ENCODE measurements around the gene ONECUT3.

Gene ONECUT3

GRCh38 chr19:1826557-1827521 is 73.5 kb downstream of the ONECUT3 start:
- in situ Hi-C loops (cut with MboI; ENCODE audit: low sequenced_read_pairs), result no loop called here

- in situ Hi-C loops (cut with MboI; ENCODE audit: low sequenced_read_pairs), result no loop called here
Observed at GRCh38 chr19:1827566-1828278, 74.4 kb downstream of the ONECUT3 start.

GRCh38 chr19:1828279-1829238 is 75.3 kb downstream of the ONECUT3 start:
- in situ Hi-C loops (cut with MboI; ENCODE audit: low sequenced_read_pairs), result no loop called here

GRCh38 chr19:1829958-1830357 is 76.7 kb downstream of the ONECUT3 start:
- in situ Hi-C loops (cut with MboI; ENCODE audit: low sequenced_read_pairs), result no loop called here

- in situ Hi-C loops (cut with MboI; ENCODE audit: low sequenced_read_pairs), result no loop called here
Observed at GRCh38 chr19:1830568-1830967, 77.3 kb downstream of the ONECUT3 start.

Data from HL-60/S4 (cell line).